SK-N-SH (cell line): ENCODE results near the gene ALDH3B1. TPM values are rescaled to one million over a fixed set of nuclear protein-coding genes. Genes with fewer than 3 reads are reported as not detected.
A peak's percentile ranks its signal among the peaks of the same experiment; 100 is the strongest.
"Not testable (repeated sequence)": the region's sequence is repeated elsewhere in the genome, so short reads cannot be mapped to it uniquely, and the experiment has no call there.

Experiments used
- CTCF ChIA-PET: fragments of 300-600, 350-600 bp; formaldehyde crosslinking; extraction: SDS; loops from one replicate; lab custom pipeline; 2021; lab: Yijun Ruan, JAX
- POLR2A ChIA-PET: fragments of 350-600 bp; sonication (Branson Sonifier 250); formaldehyde crosslinking; extraction: SDS; loops from one replicate; lab custom pipeline; 2020; ENCODE audit warnings: antibody characterized with exemption, inconsistent platforms; lab: Yijun Ruan, JAX
- DNase-seq: peaks from one replicate; pipeline ENCODE4 v3.0.0; 2012
- H2AFZ ChIP-seq: fragments of 200-600 bp; sonication (generic); 2 replicates; pipeline ENCODE4 v1.8.1; 2016; ENCODE audit warnings: antibody characterized with exemption, mild to moderate bottlenecking, low read depth
- H3F3A ChIP-seq: fragments of 200-600 bp; sonication (generic); replicated peaks from 2 replicates; pipeline ENCODE3; 2016; ENCODE audit warnings: antibody characterized with exemption, mild to moderate bottlenecking; ENCODE audit not compliant: insufficient read depth
- H3K27ac ChIP-seq, 2 experiments: fragments of 200-500 bp in 1 of 2; fragments of 200-600 bp in 1 of 2; sonication (Bioruptor generic) in 1 of 2; sonication (generic), shearing (Covaris generic) in 1 of 2; 2 replicates each; pipeline versions ENCODE4 v1.5.1 to v1.6.1; 2014 to 2016; ENCODE audit warnings: low read depth in 2 of 2, inconsistent platforms in 1 of 2, low read length in 1 of 2, mild to moderate bottlenecking in 1 of 2, mixed read lengths in 1 of 2
- H3K27me3 ChIP-seq: fragments of 200-600 bp; sonication (generic), shearing (Covaris generic); 2 replicates; pipeline ENCODE4 v1.6.1; 2016; ENCODE audit warnings: mixed run types; ENCODE audit not compliant: insufficient read depth
- H3K36me3 ChIP-seq, 2 experiments: fragments of 200-500 bp in 1 of 2; fragments of 200-600 bp in 1 of 2; sonication (Bioruptor generic) in 1 of 2; sonication (generic) in 1 of 2; replicated peaks in 1 of 2; 2 replicates each; pipeline versions ENCODE3 to v1.5.1; 2014 to 2016; ENCODE audit warnings: low read length in 1 of 2, mild to moderate bottlenecking in 1 of 2; ENCODE audit not compliant: insufficient read depth in 2 of 2, control insufficient read depth in 1 of 2
- H3K4me1 ChIP-seq, 2 experiments: fragments of 200-500 bp in 1 of 2; fragments of 200-600 bp in 1 of 2; sonication (Bioruptor generic) in 1 of 2; sonication (generic), shearing (Covaris generic) in 1 of 2; 2 replicates each; pipeline versions ENCODE4 v1.5.1 to v1.6.1; 2014 to 2016; ENCODE audit warnings: low read depth in 1 of 2, low read length in 1 of 2, mixed run types in 1 of 2; ENCODE audit not compliant: insufficient read depth in 2 of 2, control insufficient read depth in 1 of 2
- H3K4me2 ChIP-seq: fragments of 200-600 bp; sonication (generic), shearing (Covaris generic); 2 replicates; pipeline ENCODE4 v1.6.1; 2017; ENCODE audit warnings: mixed run types
- H3K4me3 ChIP-seq, 2 experiments: fragments of 200-500 bp in 1 of 2; fragments of 200-600 bp in 1 of 2; sonication (Bioruptor generic) in 1 of 2; sonication (generic), shearing (Covaris generic) in 1 of 2; 2 replicates each; pipeline versions ENCODE4 v1.5.1 to v1.8.1; 2014 to 2016; ENCODE audit warnings: low read depth in 2 of 2, inconsistent platforms in 1 of 2, low read length in 1 of 2, mild to moderate bottlenecking in 1 of 2, mixed read lengths in 1 of 2, moderate library complexity in 1 of 2
- H3K79me2 ChIP-seq: fragments of 200-600 bp; sonication (generic); 2 replicates; pipeline ENCODE4 v1.8.1; 2017; ENCODE audit warnings: mild to moderate bottlenecking; ENCODE audit not compliant: insufficient read depth
- H3K9ac ChIP-seq: fragments of 200-600 bp; sonication (generic); 2 replicates; pipeline ENCODE4 v1.6.1; 2017; ENCODE audit warnings: mixed run types
- H3K9me2 ChIP-seq: fragments of 200-600 bp; sonication (generic); 2 replicates; pipeline ENCODE4 v1.6.1; 2017; ENCODE audit warnings: mixed run types
- H3K9me3 ChIP-seq: fragments of 200-600 bp; sonication (generic); 2 replicates; pipeline ENCODE4 v1.6.1; 2017; ENCODE audit warnings: mixed run types, mild to moderate bottlenecking, moderate library complexity
- H4K20me1 ChIP-seq: fragments of 200-600 bp; sonication (generic); 2 replicates; pipeline ENCODE4 v1.6.1; 2017; ENCODE audit warnings: mild to moderate bottlenecking, mixed run types; ENCODE audit not compliant: insufficient read depth
- EP300 ChIP-seq, 2 experiments: IDR thresholded peaks; 2 replicates each; pipeline versions ENCODE4 v1.4.0 to v1.6.1; 2012; ENCODE audit warnings: borderline replicate concordance in 1 of 2, low read depth in 1 of 2, low read length in 1 of 2
- FOSL2 ChIP-seq: IDR thresholded peaks from 2 replicates; pipeline ENCODE4 v1.4.0; 2012; ENCODE audit warnings: low read depth, mild to moderate bottlenecking, moderate library complexity, borderline replicate concordance
- MEF2A ChIP-seq: IDR thresholded peaks from 2 replicates; pipeline ENCODE4 v1.4.0; 2012; ENCODE audit warnings: low read depth, borderline replicate concordance
- NFIC ChIP-seq: IDR thresholded peaks from 2 replicates; pipeline ENCODE4 v1.4.0; 2012; ENCODE audit warnings: borderline replicate concordance
- POLR2AphosphoS5 ChIP-seq: IDR thresholded peaks from 2 replicates; pipeline ENCODE4 v1.6.1; 2012; ENCODE audit warnings: low read depth, low read length
- RCOR1 ChIP-seq: fragments of 150-350 bp; IDR thresholded peaks from 2 replicates; pipeline ENCODE4 v1.6.1; 2017; ENCODE audit warnings: antibody characterized with exemption, low read length
- RXRA ChIP-seq: IDR thresholded peaks from 2 replicates; pipeline ENCODE4 v1.4.0; 2012; ENCODE audit warnings: low read depth, mild to moderate bottlenecking, borderline replicate concordance
- SMC3 ChIP-seq: IDR thresholded peaks from 2 replicates; pipeline ENCODE4 v1.6.1; 2012; ENCODE audit warnings: low read depth, low read length, improper control_type of control experiment
- TAF1 ChIP-seq: IDR thresholded peaks from 2 replicates; pipeline ENCODE4 v1.6.1; 2012; ENCODE audit warnings: low read depth, mild to moderate bottlenecking, low read length, moderate library complexity, borderline replicate concordance
- TCF12 ChIP-seq: IDR thresholded peaks from 2 replicates; pipeline ENCODE4 v1.4.0; 2012
- TEAD4 ChIP-seq: IDR thresholded peaks from 2 replicates; pipeline ENCODE4 v1.4.0; 2012; ENCODE audit warnings: mild to moderate bottlenecking, borderline replicate concordance; ENCODE audit not compliant: insufficient read depth
- WGBS: methylation state at CpG from one replicate; pipeline ENCODE4 v1.1.6; 2017; ENCODE audit warnings: low lambda C conversion rate; 5-methylcytosine and 5-hydroxymethylcytosine counted together
- polyA plus RNA-seq, 3 experiments: library from polyadenylated mRNA; depleted of rRNA; stranded (reverse); fragments of >200 nt; gene quantifications; 2 replicates each; pipeline ENCODE4 v1.2.3, GENCODE V29; 2012
- TF ChIP-seq, protein P1 (sequence below): IDR thresholded peaks from 2 replicates; pipeline ENCODE4; 2012
- TF ChIP-seq, protein P2 (sequence below): fragments of 200-600 bp; sonication (generic); IDR thresholded peaks from 2 replicates; pipeline ENCODE4 v1.6.1; 2017; ENCODE audit warnings: antibody characterized with exemption, mild to moderate bottlenecking, moderate library complexity
- TF ChIP-seq, protein P3 (sequence below): IDR thresholded peaks from 2 replicates; pipeline ENCODE4 v1.4.0; 2012; ENCODE audit warnings: low read depth

Gene ALDH3B1, protein sequence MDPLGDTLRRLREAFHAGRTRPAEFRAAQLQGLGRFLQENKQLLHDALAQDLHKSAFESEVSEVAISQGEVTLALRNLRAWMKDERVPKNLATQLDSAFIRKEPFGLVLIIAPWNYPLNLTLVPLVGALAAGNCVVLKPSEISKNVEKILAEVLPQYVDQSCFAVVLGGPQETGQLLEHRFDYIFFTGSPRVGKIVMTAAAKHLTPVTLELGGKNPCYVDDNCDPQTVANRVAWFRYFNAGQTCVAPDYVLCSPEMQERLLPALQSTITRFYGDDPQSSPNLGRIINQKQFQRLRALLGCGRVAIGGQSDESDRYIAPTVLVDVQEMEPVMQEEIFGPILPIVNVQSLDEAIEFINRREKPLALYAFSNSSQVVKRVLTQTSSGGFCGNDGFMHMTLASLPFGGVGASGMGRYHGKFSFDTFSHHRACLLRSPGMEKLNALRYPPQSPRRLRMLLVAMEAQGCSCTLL
- polyA plus RNA-seq (2012; rRNA removed) = 14.9 and 15.9 TPM in 2 replicates
- 6.7 and 10.3 TPM in 2 replicates for polyA plus RNA-seq (2012; cell fraction: cytosol; rRNA removed)
- polyA plus RNA-seq (2012; cell fraction: nucleus; rRNA removed) = 20.7 and 23.3 TPM in 2 replicates

DNA sequence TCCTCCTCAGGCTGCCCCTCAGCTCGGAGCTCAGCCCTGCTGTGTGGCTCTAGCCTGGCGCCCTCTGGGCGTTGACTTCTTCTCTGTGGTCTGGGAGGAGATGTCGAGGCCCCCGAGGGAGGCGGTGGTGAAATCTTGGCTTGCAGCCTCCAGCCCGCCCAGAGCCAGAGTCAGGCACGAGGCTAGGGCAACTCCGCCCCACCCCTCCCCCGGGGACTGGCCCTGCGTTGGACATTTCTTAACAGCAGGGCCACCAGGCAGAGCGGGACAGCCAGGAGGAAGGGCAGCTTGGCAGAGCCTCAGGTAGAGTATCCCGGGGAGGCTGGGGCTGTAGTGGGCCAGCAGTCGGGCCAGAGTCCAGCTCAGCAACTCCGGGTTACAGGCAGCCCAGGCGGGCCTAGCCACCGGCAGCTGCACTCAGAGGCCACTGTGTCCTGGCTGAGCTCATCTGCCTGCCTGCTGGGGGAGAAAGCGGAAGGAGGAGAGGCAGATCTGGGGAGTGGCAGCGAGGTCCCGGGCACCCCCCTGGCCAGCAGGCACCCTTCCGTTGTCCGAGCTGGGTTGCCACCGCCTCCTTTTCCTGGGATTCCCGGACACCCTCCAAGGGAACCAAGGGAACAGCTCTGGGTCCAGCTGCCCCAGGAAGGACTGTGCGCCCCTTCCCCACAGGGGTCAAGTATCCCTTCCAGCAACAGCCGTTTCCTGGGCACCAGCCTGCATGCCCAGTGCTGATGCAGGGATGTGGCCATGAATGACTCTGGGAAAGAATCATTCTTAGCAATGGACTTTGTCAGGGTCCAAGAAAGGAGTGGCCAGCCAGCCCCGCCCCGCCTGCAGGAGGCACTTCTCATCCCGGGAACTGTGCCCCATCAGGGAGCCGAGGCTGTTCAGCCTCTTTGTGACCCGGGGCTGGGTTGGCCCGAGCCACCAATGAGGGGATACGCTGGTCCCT, at the start of gene ALDH3B1:
Gene ALDH3B1, plus strand, starts transcription at position 238 of the 952 bp plus-strand sequence. CDS start 4,971 bp downstream, outside the sequence.
- peak; percentile 52 for DNase-seq
- H3K36me3 ChIP-seq = no peaks in the 10 kb centered on the region
- WGBS = 46% methylated on average over 20 of the region's 33 CpGs
- H3K4me1 ChIP-seq = peaks cover 30 to 44% of the 10 kb centered on the region in 2 experiments; a peak in 3 of 4 replicates
- H3K27ac ChIP-seq = peak within 1 kb of the TSS; percentile 25 to 96
- peaks cover 18% of the 10 kb centered on the region for H3K79me2 ChIP-seq
- H3K4me2 ChIP-seq = peak within 1 kb of the TSS; percentile 81
- no peaks in the 10 kb centered on the region for H3K27me3 ChIP-seq
- no peaks in the 10 kb centered on the region for H3K9me3 ChIP-seq
- no peaks in the 10 kb centered on the region for H3K9me2 ChIP-seq
- peaks cover 18% of the 10 kb centered on the region for H3F3A ChIP-seq
- peak within 1 kb of the TSS; percentile 72 for H3K9ac ChIP-seq
- H4K20me1 ChIP-seq = no peaks in the 10 kb centered on the region
- ChIA-PET POLR2A (interaction anchor here (0.6 kb wide), 1 partner anchor 32 kb away, joined by 3 read pairs; no protein-coding TSS in a partner anchor), CTCF (interaction anchor here (0.9 to 1.7 kb wide), 8 partner anchors 12 to 198 kb away, joined by 3 to 7 read pairs (median 3); no protein-coding TSS in a partner anchor)
- H2AFZ ChIP-seq = peak within 1 kb of the TSS; percentile 73
- TF ChIP-seq SMC3 (no peak), MEF2A (no peak), RCOR1 (no peak), EP300 (IDR thresholded peaks at IDR 0.05; ENCODE audit: borderline replicate concordance in 1 of 2, low read depth in 1 of 2, low read length in 1 of 2) (0 out of 4 replicates have a peak, but pooled peaks of 1 of the 2 experiments have one; percentile 18), POLR2AphosphoS5 (peak; percentile 15; the same call in 1 of the 2 replicates), TCF12 (peak; percentile 42; the same call in 1 of the 2 replicates), FOSL2 (no peak), RXRA (peak; percentile 28; the same call in 1 of the 2 replicates), NFIC (peak; percentile 79), TEAD4 (no peak), TAF1 (peak; percentile 50; the same call in 1 of the 2 replicates)
- TF ChIP-seq, protein P1, sequence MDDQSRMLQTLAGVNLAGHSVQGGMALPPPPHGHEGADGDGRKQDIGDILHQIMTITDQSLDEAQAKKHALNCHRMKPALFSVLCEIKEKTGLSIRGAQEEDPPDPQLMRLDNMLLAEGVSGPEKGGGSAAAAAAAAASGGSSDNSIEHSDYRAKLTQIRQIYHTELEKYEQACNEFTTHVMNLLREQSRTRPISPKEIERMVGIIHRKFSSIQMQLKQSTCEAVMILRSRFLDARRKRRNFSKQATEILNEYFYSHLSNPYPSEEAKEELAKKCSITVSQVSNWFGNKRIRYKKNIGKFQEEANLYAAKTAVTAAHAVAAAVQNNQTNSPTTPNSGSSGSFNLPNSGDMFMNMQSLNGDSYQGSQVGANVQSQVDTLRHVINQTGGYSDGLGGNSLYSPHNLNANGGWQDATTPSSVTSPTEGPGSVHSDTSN = no peak
- TF ChIP-seq, protein P2, sequence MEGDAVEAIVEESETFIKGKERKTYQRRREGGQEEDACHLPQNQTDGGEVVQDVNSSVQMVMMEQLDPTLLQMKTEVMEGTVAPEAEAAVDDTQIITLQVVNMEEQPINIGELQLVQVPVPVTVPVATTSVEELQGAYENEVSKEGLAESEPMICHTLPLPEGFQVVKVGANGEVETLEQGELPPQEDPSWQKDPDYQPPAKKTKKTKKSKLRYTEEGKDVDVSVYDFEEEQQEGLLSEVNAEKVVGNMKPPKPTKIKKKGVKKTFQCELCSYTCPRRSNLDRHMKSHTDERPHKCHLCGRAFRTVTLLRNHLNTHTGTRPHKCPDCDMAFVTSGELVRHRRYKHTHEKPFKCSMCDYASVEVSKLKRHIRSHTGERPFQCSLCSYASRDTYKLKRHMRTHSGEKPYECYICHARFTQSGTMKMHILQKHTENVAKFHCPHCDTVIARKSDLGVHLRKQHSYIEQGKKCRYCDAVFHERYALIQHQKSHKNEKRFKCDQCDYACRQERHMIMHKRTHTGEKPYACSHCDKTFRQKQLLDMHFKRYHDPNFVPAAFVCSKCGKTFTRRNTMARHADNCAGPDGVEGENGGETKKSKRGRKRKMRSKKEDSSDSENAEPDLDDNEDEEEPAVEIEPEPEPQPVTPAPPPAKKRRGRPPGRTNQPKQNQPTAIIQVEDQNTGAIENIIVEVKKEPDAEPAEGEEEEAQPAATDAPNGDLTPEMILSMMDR = no peak
- TF ChIP-seq, protein P3, sequence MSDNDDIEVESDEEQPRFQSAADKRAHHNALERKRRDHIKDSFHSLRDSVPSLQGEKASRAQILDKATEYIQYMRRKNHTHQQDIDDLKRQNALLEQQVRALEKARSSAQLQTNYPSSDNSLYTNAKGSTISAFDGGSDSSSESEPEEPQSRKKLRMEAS = peak; percentile 88
- peak within 1 kb of the TSS; percentile 2 to 18; a peak in 2 of 4 replicates for H3K4me3 ChIP-seq

DNA sequence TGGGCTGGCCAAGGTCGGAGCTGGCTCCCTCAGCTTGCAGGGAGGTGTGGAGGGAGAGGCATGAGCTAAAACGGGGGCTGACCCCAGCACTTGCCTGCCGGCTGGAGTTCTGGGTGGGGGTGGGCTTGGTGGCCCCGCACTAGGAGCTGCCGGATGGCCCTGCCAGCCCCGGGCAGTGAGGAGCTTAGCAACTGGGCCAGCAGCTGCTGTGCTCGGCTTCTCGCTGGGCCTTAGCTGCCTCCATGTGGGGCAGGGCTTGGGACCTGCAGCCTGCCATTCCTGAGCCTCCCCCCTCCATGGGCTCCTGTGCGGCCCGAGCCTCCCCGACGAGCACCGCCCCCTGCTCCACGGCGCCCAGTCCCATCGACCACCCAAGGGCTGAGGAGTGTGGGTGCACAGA, 46.9 kb upstream of the ALDH3B1 start:
- peak; percentile 14 for DNase-seq
- H3K79me2 ChIP-seq, H2AFZ ChIP-seq, H4K20me1 ChIP-seq, H3K9ac ChIP-seq, H3K4me1 ChIP-seq, POLR2A ChIA-PET, H3F3A ChIP-seq, H3K27me3 ChIP-seq, H3K9me2 ChIP-seq, H3K4me2 ChIP-seq, H3K36me3 ChIP-seq, H3K4me3 ChIP-seq, H3K9me3 ChIP-seq, H3K27ac ChIP-seq: not testable (repeated sequence)
- WGBS = 40% methylated on average over 2 of the region's 16 CpGs
- CTCF ChIA-PET = interaction anchor here (1.0 kb wide), 1 partner anchor 31 kb away, joined by 3 read pairs; no protein-coding TSS in a partner anchor

DNA sequence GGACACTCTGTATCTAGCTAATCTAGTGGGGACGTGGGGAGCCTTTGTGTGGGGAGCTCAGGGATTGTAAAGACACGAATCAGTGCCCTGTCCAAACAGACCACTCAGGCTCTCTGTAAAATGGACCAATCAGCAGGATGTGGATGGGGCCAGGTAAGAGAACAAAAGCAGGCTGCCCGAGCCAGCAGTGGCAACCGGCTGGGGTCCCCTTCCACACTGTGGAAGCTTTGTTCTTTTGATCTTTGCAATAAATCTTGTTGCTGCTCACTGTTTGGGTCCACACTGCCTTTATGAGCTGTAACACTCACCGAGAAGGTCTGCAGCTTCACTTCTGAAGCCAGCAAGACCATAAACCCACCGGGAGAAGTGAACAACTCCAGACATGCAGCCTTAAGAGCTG, 46.2 kb upstream of the ALDH3B1 start:
- H4K20me1 ChIP-seq, H3K4me3 ChIP-seq, DNase-seq, H3K4me2 ChIP-seq, H3K9me3 ChIP-seq, H3K36me3 ChIP-seq, H3K27me3 ChIP-seq, H3K79me2 ChIP-seq, H2AFZ ChIP-seq, H3K9ac ChIP-seq, H3K4me1 ChIP-seq, H3K9me2 ChIP-seq, POLR2A ChIA-PET, H3F3A ChIP-seq, H3K27ac ChIP-seq: not testable (repeated sequence)
- CTCF ChIA-PET = interaction anchor here (1.0 kb wide), 1 partner anchor 30 kb away, joined by 3 read pairs; no protein-coding TSS in a partner anchor
- 31% methylated on average over 4 of the region's 6 CpGs for WGBS
